DND-41 (cell line): ENCODE data around the gene CCDC81.

Source experiments
- EZH2 ChIP-seq: IDR thresholded peaks from 3 replicates; pipeline ENCODE4 v1.6.1; 2012; ENCODE audit warnings: borderline replicate concordance, low read depth, mild to moderate bottlenecking, moderate library complexity, low read length, inconsistent platforms; ENCODE audit not compliant: severe bottlenecking
- TF ChIP-seq, protein P1 (sequence below): IDR thresholded peaks from 2 replicates; pipeline ENCODE4 v1.5.1; 2012; ENCODE audit warnings: borderline replicate concordance, low read length, moderate library complexity, mild to moderate bottlenecking; ENCODE audit not compliant: poor library complexity, severe bottlenecking; ENCODE audit errors: extremely low read depth

DNA sequence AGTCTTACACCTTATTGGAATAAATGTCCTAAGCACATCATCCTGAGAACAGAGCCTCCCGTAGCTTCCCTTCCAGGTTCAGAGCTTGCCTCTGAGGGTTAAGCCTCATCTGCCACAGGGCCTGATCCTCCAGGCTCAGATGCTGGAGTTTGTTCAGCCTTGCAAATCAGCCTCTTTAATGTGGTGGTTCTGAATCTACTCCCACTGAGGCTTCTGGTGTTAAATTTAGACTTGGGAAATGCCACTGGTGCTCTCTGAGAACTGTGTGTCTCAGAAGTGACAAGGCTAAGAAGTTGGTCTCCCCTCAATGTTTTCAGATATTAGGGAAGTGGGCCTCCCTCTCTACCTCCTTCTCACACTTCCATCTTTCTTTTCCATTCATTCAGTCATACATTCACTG, 68.7 kb downstream of the CCDC81 start:
- TF ChIP-seq, protein P1, sequence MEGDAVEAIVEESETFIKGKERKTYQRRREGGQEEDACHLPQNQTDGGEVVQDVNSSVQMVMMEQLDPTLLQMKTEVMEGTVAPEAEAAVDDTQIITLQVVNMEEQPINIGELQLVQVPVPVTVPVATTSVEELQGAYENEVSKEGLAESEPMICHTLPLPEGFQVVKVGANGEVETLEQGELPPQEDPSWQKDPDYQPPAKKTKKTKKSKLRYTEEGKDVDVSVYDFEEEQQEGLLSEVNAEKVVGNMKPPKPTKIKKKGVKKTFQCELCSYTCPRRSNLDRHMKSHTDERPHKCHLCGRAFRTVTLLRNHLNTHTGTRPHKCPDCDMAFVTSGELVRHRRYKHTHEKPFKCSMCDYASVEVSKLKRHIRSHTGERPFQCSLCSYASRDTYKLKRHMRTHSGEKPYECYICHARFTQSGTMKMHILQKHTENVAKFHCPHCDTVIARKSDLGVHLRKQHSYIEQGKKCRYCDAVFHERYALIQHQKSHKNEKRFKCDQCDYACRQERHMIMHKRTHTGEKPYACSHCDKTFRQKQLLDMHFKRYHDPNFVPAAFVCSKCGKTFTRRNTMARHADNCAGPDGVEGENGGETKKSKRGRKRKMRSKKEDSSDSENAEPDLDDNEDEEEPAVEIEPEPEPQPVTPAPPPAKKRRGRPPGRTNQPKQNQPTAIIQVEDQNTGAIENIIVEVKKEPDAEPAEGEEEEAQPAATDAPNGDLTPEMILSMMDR: no peak
- no peak for TF ChIP-seq EZH2
